Measurements from ENCODE around the gene RGS12. TPM values are rescaled to one million over a fixed set of nuclear protein-coding genes. Genes with fewer than 3 reads are reported as not detected.
"Not testable (repeated sequence)": the region's sequence is repeated elsewhere in the genome, so short reads cannot be mapped to it uniquely, and the experiment has no call there.

RGS12 gene
- total RNA-seq, 4 donors from 2014 or later = 12.4 to 77.4 (median 17.3) TPM

DNA sequence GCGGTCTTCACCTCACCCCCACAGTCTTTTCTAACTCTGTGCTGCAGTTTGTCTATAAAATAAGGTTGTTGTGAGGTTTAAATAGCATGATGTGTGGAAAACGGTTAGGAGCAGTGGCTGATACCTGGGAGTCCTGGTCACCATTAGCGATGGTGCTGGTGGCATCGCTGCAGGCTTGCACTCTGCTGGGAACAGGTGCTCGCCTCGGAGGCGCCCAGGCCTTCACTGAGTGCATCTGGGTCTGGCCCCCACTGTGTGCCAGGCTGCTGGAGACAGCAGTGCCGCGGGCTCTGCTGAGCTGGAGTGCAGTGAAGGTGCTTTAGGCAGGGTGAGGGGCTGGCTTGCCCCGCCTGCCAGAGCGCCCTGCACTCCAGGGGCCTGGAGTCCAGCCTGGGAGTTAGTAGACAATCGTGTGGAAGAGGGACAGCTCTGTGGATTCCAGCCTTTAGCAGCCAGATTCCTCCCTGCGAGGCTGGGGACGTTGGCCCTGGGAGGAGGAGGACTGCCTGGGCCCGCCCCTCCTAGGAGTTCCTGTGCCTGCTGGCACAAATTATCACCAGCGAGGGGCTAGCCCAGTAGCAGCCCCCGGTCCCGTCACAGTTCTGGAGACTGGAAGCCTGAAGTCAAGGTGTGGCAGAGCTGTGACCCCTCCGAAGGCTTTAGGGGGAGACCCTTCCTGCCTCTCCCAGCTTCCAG, 7.3 kb downstream of the RGS12 start:
- H3K4me1 ChIP-seq = peaks cover 0 to 7% (median 2%) of the 10 kb centered on the region in 4 donors
- no peak overlapping the region for H3K4me3 ChIP-seq
- in situ Hi-C loops (cut with MboI; ENCODE audit: low pct_ligation_motif_present in 1 of 4, low pct_unique_long_range_greater_than_20kb in 1 of 4, low sequenced_read_pairs in 3 of 4) = no loop called here
- DNase-seq = no peak
- H3K36me3 ChIP-seq = no peaks in the 10 kb centered on the region
- TF ChIP-seq, protein P1, sequence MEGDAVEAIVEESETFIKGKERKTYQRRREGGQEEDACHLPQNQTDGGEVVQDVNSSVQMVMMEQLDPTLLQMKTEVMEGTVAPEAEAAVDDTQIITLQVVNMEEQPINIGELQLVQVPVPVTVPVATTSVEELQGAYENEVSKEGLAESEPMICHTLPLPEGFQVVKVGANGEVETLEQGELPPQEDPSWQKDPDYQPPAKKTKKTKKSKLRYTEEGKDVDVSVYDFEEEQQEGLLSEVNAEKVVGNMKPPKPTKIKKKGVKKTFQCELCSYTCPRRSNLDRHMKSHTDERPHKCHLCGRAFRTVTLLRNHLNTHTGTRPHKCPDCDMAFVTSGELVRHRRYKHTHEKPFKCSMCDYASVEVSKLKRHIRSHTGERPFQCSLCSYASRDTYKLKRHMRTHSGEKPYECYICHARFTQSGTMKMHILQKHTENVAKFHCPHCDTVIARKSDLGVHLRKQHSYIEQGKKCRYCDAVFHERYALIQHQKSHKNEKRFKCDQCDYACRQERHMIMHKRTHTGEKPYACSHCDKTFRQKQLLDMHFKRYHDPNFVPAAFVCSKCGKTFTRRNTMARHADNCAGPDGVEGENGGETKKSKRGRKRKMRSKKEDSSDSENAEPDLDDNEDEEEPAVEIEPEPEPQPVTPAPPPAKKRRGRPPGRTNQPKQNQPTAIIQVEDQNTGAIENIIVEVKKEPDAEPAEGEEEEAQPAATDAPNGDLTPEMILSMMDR (IDR thresholded peaks at IDR 0.05) = no peak
- TF ChIP-seq EP300 (IDR thresholded peaks at IDR 0.05; ENCODE audit: low read depth) = no peak
- TF ChIP-seq POLR2AphosphoS5 (IDR thresholded peaks at IDR 0.05) = no peak
- no peak for TF ChIP-seq POLR2A (IDR thresholded peaks at IDR 0.05)
- WGBS, 2 donors (ENCODE audit: low coverage in 1 of 2) = 84 to 100% methylated on average over 2 to 18 of the region's 19 CpGs
- intact Hi-C loops (cut with DNase I; ENCODE audit: low total_unique reads) = no loop called here
- H3K9me3 ChIP-seq = no peaks in the 10 kb centered on the region
- H3K27me3 ChIP-seq = no peaks in the 10 kb centered on the region
- H3K27ac ChIP-seq = no peak overlapping the region

DNA sequence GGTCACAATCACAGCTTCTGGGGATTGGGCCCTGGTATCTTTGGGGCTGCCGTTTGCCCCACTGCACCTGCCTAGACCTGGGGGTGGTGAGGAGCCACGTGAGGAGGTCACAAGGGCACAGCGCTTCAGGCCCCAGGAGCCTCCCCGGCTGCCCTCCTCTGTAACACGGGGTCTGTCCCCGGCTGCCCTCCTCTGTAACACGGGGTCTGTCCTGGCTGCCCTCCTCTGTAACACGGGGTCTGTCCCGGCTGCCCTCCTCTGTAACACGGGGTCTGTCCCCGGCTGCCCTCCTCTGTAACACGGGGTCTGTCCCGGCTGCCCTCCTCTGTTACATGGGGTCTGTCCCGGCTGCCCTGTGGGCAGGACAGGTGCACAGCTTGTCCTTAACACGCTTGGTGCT, 8.1 kb downstream of the RGS12 start:
- H3K9me3 ChIP-seq; intact Hi-C loops (cut with DNase I; ENCODE audit: low total_unique reads); in situ Hi-C loops (cut with MboI; ENCODE audit: low pct_ligation_motif_present in 1 of 4, low pct_unique_long_range_greater_than_20kb in 1 of 4, low sequenced_read_pairs in 3 of 4); H3K27me3 ChIP-seq; H3K27ac ChIP-seq; H3K4me3 ChIP-seq; DNase-seq; H3K36me3 ChIP-seq: not testable (repeated sequence)
- peaks cover 0 to 14% (median 2%) of the 10 kb centered on the region in 4 donors for H3K4me1 ChIP-seq
- 88 to 100% methylated on average over 6 to 15 of the region's 15 CpGs for WGBS, 2 donors (ENCODE audit: low coverage in 1 of 2)

DNA sequence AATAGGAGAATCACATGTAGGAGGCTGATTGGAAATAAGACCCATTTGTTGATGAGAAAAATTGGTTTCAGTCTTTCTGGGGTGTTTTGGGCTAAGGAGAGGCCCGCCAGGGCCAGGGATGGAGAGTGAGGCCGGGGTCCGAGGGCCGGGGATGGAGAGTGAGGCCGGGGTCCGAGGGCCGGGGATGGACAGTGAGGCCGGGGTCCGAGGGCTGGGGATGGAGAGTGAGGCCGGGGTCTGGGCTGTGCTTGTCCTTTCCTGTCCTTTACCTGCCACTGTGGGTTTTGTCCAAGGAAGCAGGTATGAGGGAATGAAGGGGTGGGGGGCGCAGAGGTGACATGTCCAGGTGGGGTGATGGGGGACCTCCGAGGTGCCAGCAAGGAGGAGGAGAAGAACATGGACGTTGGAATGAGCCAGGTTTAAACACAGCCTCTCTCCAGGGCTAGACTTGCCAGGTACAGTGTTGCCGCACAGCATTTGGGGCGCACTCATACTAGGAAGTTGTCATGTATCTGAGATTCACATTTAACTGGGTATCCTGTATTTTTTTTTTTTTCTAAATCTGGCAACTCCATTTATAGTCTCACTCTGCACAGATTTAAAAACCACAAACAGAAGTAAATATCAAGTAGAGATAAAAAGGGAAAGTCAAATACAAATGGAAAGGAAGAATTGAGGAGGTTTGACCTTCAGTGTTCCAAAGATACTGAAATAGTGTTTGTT, 8.8 kb downstream of the RGS12 start:
- Histone ChIP-seq H3K4me3 (no peak overlapping the region), H3K27ac (no peak overlapping the region), H3K36me3 (no peaks in the 10 kb centered on the region), H3K9me3 (no peaks in the 10 kb centered on the region), H3K4me1 (peaks cover 0 to 21% (median 2%) of the 10 kb centered on the region in 4 donors), H3K27me3 (no peaks in the 10 kb centered on the region)
- no peak for DNase-seq
- TF ChIP-seq POLR2A (IDR thresholded peaks at IDR 0.05) (no peak), EP300 (IDR thresholded peaks at IDR 0.05; ENCODE audit: low read depth) (no peak), POLR2AphosphoS5 (IDR thresholded peaks at IDR 0.05) (no peak)
- TF ChIP-seq, protein P1 (IDR thresholded peaks at IDR 0.05) = no peak
- WGBS, 2 donors (ENCODE audit: low coverage in 1 of 2) = 89% methylated on average over 15 of the region's 15 CpGs; no CpG with 5 or more reads in 1 of the 2 donors
- intact Hi-C loops (cut with DNase I; ENCODE audit: low total_unique reads) = no loop called here
- in situ Hi-C loops (cut with MboI; ENCODE audit: low pct_ligation_motif_present in 1 of 4, low pct_unique_long_range_greater_than_20kb in 1 of 4, low sequenced_read_pairs in 3 of 4) = no loop called here

DNA sequence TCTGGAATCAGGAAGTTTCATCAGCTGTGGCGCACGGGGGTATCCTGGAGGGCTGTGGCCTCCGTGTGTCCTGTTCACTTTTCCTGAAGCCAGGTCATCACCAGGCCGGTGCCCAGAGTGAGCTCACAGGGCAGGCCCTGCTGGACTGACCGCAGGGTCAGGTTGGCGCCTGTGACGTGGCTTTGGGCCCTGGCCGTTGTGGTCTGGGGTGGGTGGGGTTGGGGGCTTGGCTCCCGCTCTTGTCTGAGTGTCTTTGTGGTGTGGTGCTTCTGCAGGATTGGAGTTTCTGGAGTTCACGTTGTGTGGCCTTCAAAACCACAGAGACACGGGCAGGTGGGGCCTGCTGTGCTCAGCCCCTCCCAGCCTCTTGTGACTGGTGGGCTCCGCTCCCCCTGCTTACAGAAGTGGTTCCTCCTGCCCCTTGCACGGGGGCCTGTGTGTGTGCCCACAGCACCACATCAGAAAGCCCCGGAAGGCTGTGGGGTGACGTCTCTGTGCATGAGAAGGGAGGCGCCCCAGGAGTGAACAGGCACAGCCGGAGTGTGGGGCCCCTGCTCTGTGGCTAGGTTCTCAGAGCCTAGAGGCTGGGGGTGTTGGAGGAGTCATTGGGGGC, 9.5 kb downstream of the RGS12 start:
- H3K4me1 ChIP-seq = peaks cover 0 to 21% (median 2%) of the 10 kb centered on the region in 4 donors
- no peak for DNase-seq

More for the DNA sequence above, 9.5 kb downstream of the RGS12 start:
- TF ChIP-seq, protein P1 (IDR thresholded peaks at IDR 0.05) = no peak
- TF ChIP-seq POLR2AphosphoS5 (IDR thresholded peaks at IDR 0.05) (no peak), EP300 (IDR thresholded peaks at IDR 0.05; ENCODE audit: low read depth) (no peak), POLR2A (IDR thresholded peaks at IDR 0.05) (no peak)
- Histone ChIP-seq H3K36me3 (no peaks in the 10 kb centered on the region), H3K9me3 (no peaks in the 10 kb centered on the region), H3K4me3 (no peak overlapping the region), H3K27ac (no peak overlapping the region), H3K27me3 (no peaks in the 10 kb centered on the region)
- in situ Hi-C loops (cut with MboI; ENCODE audit: low pct_ligation_motif_present in 1 of 4, low pct_unique_long_range_greater_than_20kb in 1 of 4, low sequenced_read_pairs in 3 of 4) (no loop called here), intact Hi-C loops (cut with DNase I; ENCODE audit: low total_unique reads) (no loop called here)
- WGBS, 2 donors (ENCODE audit: low coverage in 1 of 2) = 67% methylated on average over 16 of the region's 17 CpGs; no CpG with 5 or more reads in 1 of the 2 donors
